HG02642 (cell line): ENCODE results near the gene KIDINS220.

Source experiments
- ATAC-seq: cut with Tn5 transposase; IDR thresholded peaks from one replicate; pipeline ENCODE4 v1.9.1; 2021; ENCODE audit warnings: mild to moderate bottlenecking; ENCODE audit not compliant: unreplicated experiment, poor library complexity

KIDINS220 gene

GRCh38 chr2:8806885-8807704 is 30.3 kb downstream of the KIDINS220 start:
- no peak for ATAC-seq

DNA sequence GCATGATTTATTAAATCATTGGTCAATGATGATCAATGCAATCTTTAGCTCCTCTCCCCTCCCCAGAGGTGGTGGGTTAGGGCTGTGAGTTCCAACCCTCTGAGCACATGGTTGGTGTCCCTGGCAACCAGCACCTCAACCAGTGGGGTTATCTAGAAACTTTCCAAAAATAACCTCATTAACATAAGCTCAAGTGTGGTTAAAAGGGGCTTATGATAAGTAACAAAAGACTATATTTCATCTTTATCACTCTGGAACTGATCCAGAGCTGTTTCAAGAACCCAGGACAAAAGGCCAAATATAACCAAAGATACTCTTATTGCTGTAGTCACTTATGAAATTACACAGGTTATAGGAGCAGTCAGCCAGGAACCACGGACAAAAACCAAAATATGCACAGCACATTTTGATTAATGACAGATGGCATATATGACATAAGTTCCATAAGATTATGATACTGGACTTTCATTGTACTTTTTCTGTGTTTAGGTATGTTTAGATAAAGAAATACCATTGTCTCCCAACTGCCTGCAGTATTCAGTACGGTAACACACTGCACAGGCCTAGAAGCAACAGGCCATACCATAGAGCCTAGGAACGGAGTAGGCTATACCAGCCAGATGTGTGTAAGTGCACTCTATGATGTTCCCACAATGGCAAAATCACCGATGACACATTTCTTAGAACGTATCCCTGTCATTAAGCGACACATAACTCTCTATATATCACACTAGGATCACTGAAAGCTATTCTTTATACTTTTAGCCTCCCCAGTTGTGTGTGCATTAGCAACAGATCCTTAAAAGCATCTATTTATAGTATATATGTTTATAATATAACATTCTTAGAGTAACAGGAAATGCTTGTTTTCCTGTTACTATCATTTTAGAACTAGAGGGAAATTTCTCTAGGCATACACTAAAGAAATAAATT is 31.9 kb downstream of the KIDINS220 start:
- no peak for ATAC-seq

GRCh38 chr2:8803658-8804379 is 33.6 kb downstream of the KIDINS220 start:
- peak; percentile 99 for ATAC-seq

DNA sequence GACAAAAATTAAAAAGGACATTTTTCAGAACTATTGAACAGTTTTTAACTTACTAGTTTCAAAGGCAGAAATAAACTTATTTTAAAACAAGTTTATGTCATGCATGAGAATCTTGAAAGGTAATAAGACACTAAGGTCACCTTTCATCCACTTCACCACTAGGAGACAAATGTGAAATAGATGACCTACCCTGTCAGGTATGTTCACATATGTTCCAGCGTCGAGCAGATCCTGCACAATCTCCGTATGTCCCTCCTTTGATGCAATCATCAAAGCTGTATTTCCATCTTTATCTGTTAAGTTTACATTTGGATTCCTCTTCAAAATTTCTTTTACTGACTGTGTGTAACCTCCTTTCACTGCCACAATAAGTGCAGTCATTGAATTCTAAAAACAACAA is 34.7 kb downstream of the KIDINS220 start:
- ATAC-seq: no peak

DNA sequence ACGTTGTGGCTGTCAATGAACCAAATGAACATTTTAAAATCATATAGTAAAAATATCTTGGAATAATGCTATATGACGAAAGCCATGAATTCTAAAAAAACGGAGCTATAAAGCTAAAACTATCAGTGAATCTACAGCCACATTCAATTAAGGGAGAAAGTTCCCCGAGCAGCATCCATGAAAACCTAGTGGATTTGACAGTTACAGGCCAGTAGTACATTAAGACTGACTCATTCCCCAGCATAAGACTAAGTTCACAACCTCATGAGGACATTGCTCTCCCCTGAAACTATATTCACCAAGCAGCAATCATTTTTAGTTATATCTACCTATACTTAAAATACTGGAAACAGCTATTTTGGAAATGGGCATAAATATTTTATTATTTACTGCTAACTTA is 36.6 kb downstream of the KIDINS220 start:
- no peak for ATAC-seq

DNA sequence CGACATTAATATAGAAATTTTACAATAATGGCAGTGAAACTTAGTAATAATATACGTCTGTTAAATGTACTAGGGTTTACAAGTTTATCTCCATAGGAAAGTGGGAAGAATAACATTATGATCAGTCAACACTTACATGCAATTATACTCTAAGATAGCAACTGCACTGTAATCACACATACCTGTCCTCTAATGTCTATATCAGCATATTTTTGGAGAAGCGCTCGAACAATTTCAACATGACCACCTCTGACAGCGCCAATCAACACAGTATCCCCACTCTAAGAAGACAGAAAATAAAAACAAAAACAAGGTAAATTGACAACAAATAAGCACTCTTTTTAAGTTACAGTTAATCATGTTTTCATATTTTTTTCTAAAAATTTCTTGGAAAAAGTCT is 37.2 kb downstream of the KIDINS220 start:
- no peak for ATAC-seq

- no peak for ATAC-seq
Observed at GRCh38 chr2:8799004-8799403, 38.4 kb downstream of the KIDINS220 start.

GRCh38 chr2:8798393-8798792 is 39.0 kb downstream of the KIDINS220 start:
- no peak for ATAC-seq

DNA sequence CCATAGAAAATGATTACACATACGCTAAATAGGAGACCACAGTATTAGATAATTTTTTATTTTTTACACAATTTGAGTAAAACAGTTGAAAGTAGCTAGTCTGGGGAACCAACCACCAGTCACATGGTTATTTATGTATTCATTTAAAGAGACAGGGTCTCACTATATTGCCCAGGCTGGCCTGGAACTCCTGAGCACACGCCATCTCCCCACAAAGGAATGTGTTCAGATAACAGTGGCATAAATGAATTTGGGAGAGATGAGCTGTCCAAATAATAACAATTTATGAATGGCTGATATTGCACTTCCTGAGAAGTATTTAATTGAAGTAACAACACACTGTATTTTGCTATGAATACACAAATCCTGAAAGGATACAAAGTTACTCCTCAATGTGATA is 39.7 kb downstream of the KIDINS220 start:
- ATAC-seq: no peak

- no peak for ATAC-seq
Observed at GRCh38 chr2:8796878-8797550, 40.4 kb downstream of the KIDINS220 start.

- no peak for ATAC-seq
Observed at GRCh38 chr2:8796315-8796848, 41.0 kb downstream of the KIDINS220 start.

DNA sequence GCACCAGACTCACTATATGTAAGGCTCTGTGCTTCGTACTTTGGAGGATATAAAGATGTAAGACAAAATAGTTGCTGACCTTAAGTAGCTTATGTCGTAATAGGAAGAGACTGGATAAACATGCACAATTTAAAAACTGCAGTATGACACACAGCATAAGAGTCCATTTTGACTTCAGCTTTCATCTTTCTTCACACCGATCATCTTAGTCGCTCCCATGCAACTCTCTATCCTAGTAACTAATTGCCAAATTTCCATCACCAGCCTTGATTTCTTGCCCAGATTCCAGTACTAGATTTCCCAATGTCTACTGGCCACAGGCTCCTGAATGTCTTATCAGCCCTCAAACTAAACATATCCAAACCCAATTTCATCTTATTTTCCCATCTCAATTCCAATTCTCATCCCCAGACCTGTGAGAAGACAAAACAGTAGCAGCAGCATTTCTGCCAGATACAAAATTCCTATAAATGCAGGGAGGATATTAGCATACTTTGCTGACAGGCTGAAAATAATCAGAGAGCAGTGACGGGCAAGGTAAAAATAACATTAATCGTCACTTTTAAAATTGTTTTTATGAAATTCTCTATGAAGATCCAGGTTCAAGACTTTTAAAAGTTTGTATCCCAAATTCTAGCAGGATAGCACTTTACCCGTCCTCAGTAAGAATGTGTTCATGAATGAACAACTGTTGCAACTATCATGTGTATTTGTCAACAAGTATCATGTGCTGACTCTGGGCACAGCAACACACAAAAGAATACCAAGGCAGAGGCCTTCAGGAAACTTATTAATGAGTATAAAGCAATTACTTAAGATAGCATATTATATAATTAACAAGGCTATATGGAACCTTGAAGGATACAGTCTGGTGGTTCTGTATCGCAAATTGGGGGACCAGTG is 42.2 kb downstream of the KIDINS220 start:
- ATAC-seq: no peak

DNA sequence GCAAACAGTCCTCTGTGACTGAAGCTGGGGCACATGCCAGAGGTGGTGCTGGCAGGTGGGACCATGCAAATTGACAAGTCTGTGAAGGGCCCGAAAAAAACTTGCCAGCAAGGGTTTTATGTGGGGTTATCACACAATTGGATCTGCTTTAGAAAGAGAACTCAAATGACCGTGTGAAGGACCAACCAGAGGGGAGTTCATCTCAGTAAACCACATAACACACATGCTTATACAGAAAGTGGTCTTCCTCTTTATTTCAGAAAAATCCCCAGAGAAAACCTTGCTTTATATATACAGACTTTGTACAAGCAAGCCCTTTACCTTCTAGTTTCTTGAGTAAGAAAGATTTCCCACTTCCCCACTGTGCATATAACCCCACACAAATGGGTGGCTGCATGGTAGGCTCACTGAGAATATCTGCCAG is 46.7 kb downstream of the KIDINS220 start:
- peak; percentile 59 for ATAC-seq

GRCh38 chr2:8786463-8786862 is 51.0 kb downstream of the KIDINS220 start:
- no peak for ATAC-seq

DNA sequence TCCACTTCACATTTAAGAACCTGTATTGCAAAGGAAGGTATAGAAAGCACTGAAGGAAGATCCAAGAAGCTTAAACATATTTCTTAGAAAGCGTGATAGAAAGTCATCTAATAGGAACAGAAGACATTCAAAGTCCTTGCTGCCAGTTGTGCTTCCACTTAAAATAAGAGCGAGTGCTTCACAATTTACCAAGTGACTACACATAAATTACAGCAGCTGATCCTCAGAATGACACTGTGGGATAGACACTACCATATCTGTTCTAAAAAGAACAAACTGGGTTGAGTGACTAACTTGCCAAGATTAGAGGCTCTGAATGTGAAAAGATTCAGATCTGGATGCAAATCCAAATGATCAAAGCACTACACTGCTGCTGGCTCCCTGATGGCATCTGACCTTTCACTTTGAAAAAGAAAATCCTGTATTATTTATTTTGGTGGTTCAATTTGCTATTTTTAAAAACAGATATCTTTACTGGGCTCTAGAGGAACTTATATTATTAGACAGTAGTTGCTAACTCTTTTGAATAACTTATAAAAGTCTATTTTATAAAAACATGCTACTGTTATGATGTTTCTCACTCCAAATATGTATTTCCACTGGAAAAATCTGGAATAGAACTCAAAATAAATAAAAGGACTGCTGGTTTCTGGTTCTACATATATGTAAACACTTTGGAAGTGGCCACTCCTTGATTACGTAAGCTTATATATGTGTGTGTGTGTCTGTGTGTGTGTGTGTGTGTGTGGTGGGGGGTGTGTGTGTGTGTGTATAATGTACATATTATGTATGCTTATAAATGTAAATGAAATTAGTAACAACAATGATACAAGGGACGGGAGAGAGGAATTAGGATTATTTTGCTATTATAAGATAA is 57.4 kb downstream of the KIDINS220 start:
- ATAC-seq: no peak

DNA sequence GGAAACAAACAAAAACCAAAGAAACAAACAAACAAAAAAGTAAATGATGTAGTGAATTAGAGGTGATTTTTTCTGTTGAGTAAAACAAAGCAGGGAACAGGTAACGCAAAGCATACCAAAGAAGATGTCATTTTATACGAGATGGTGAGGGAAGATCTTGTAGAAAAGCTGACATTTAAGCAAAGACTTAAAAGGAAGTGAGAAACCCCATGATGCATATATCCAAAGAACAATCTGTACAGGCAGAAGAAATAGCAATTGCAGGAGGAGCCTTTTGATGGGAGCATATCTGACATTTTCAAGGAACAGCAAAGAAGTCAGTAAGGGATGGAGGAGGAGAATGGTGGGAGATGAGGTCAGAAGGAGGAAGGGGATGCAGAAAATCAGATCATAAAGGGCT is 63.0 kb downstream of the KIDINS220 start:
- no peak for ATAC-seq

DNA sequence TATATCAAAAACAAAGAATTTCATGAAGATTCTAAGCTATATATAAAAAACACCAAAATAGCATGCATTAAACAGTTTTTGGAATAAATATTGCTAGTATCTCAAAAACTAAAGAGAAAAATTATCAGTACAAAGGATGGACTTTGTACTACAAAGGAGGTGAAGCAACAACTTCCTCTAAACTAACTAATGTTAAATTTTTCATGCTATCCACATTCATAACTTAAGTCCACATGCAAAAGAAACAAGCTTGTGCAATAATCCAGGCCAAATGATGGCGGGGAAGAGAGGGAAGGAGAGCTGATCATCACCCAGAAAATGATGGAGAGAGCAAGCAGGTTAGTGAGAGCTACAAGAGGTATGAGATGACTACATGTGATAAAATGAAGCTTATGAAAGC is 70.1 kb downstream of the KIDINS220 start:
- ATAC-seq: no peak
